Activated B cell treated with CpG ODN at 0.5 μM for 24 hours (primary cell): ENCODE results near the gene AS3MT. TPM values are rescaled to one million over a fixed set of nuclear protein-coding genes. Genes with fewer than 3 reads are reported as not detected.
"Not testable (repeated sequence)": the region's sequence is repeated elsewhere in the genome, so short reads cannot be mapped to it uniquely, and the experiment has no call there.

ENCODE experiments used
- ATAC-seq: fragments of 200-7000 bp; cut with Tn5 transposase; one replicate; pipeline ENCODE4 v1.10.0; 2021; ENCODE audit warnings: low read depth, mild to moderate bottlenecking, moderate library complexity
- CTCF ChIA-PET: fragments of 350-600 bp; sonication (Branson Sonifier 250); formaldehyde crosslinking; loops from one replicate; lab custom pipeline; 2021; ENCODE audit warnings: antibody characterized with exemption; lab: Charles Lee
- POLR2A ChIA-PET: fragments of 350-600 bp; sonication (Branson Sonifier 250); formaldehyde crosslinking; loops from one replicate; lab custom pipeline; 2021; ENCODE audit warnings: antibody characterized with exemption; lab: Charles Lee
- DNase-seq: peaks from one replicate; pipeline ENCODE4 v3.0.0; 2022
- H3K27ac Mint-ChIP-seq: one replicate; pipeline ENCODE4 v1.8.0; 2020; ENCODE audit warnings: mixed read lengths
- H3K27me3 Mint-ChIP-seq: one replicate; pipeline ENCODE4 v1.8.0; 2021; ENCODE audit warnings: mixed read lengths
- H3K36me3 Mint-ChIP-seq: one replicate; pipeline ENCODE4 v1.8.0; 2021; ENCODE audit warnings: low read depth, mixed read lengths
- H3K4me1 Mint-ChIP-seq: one replicate; pipeline ENCODE4 v1.8.0; 2021; ENCODE audit warnings: mixed read lengths
- H3K4me3 Mint-ChIP-seq: one replicate; pipeline ENCODE4 v1.8.0; 2020; ENCODE audit warnings: mild to moderate bottlenecking, mixed read lengths
- H3K9me3 Mint-ChIP-seq: one replicate; pipeline ENCODE4 v1.8.0; 2020; ENCODE audit warnings: mixed read lengths
- intact Hi-C: fragments of 100-400 bp; cut with micrococcal nuclease; formaldehyde crosslinking; loops from one replicate; pipeline ENCODE4 v1.15.1; 2024
- total RNA-seq: library from RNA; stranded (reverse); gene quantifications from 2 replicates; pipeline ENCODE4 v1.2.3, GENCODE V29; 2022
- TF ChIP-seq, protein P1 (sequence below): fragments of 200-600 bp; IDR thresholded peaks from one replicate; pipeline ENCODE4 v1.8.0; 2022; ENCODE audit warnings: antibody characterized with exemption, mild to moderate bottlenecking

The AS3MT gene, protein sequence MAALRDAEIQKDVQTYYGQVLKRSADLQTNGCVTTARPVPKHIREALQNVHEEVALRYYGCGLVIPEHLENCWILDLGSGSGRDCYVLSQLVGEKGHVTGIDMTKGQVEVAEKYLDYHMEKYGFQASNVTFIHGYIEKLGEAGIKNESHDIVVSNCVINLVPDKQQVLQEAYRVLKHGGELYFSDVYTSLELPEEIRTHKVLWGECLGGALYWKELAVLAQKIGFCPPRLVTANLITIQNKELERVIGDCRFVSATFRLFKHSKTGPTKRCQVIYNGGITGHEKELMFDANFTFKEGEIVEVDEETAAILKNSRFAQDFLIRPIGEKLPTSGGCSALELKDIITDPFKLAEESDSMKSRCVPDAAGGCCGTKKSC
- total RNA-seq, result 0.31 and 0.46 TPM in 2 replicates

DNA sequence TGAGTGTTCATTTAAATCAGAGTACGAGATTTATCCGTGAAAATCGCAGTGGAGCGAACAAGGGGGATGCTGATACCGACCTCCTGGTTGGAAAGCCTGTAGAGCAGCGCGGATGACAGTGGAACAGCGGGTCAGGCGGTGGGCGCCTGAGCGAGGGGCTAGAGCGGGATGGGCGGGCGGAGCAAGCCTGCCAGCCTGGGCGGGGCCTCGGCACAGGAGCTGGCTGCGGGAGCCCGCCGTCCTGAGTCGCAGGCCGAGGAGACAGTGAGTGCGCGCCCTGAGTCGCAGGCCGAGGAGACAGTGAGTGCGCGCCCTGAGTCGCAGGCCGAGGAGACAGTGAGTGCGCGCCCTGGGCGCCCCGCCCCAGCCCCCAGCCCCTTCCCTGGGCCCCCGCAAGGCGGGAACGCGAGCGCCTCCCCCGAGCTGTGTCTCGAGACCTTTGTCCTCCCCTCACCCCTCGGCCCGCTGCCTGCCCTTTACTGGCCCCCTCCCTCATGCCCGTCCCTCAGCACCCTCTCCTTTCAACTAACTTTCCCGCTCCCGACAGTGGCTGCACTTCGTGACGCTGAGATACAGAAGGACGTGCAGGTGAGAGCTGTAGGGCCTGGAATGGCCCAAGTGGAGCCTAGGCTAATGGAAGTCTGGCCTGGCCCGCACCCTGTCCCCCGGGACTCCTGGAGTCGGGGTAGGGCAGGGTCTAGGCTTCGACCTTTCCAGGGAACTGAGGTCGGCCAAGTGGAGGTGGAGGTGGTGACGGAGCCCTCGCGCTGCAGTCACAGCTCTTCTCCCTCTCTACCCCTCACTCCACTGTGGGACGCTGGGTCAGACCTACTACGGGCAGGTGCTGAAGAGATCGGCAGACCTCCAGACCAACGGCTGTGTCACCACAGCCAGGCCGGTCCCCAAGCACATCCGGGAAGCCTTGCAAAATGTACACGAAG, at the start of gene AS3MT:
Gene AS3MT (plus strand): TSS at position 213 of the 941 bp plus-strand sequence. CDS start 123 bp downstream, at position 336.
- TF ChIP-seq, protein P1, sequence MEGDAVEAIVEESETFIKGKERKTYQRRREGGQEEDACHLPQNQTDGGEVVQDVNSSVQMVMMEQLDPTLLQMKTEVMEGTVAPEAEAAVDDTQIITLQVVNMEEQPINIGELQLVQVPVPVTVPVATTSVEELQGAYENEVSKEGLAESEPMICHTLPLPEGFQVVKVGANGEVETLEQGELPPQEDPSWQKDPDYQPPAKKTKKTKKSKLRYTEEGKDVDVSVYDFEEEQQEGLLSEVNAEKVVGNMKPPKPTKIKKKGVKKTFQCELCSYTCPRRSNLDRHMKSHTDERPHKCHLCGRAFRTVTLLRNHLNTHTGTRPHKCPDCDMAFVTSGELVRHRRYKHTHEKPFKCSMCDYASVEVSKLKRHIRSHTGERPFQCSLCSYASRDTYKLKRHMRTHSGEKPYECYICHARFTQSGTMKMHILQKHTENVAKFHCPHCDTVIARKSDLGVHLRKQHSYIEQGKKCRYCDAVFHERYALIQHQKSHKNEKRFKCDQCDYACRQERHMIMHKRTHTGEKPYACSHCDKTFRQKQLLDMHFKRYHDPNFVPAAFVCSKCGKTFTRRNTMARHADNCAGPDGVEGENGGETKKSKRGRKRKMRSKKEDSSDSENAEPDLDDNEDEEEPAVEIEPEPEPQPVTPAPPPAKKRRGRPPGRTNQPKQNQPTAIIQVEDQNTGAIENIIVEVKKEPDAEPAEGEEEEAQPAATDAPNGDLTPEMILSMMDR, result no peak

DNA sequence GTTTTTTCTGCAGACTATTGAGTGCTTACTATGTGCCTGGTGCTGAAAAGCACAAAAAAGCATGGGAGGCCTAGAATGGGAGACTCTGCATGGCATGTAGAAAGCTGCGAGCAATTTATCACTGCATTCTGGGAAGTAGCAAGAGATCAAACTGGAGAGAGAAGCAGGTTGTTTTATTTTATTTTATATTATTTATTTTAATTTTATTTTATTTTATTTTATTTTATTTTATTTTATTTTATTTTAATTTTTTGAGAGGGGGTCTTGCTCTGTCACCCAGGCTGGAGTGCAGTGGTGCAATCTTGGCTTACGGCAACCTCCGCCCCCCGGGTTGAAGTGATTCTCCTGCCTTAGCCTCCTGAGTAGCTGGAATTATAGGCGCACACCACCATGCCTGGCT, 49.3 kb upstream of the AS3MT start:
- H3K4me1 Mint-ChIP-seq, result peaks cover 21% of the 10 kb centered on the region
- DNase-seq, intact Hi-C loops, ATAC-seq, CTCF ChIA-PET, H3K9me3 Mint-ChIP-seq, H3K36me3 Mint-ChIP-seq, POLR2A ChIA-PET, H3K27ac Mint-ChIP-seq, H3K27me3 Mint-ChIP-seq, H3K4me3 Mint-ChIP-seq: not testable (repeated sequence)

More for the DNA sequence above, at the start of gene AS3MT:
- no peak for DNase-seq
- ChIA-PET CTCF (interaction anchor here (1.0 to 1.2 kb wide), 2 partner anchors 34 to 48 kb away, joined by 3 read pairs; partner anchors contain the start of gene CNNM2), POLR2A (no interaction called here)
- H3K27me3 Mint-ChIP-seq, result peaks cover 26% of the 10 kb centered on the region
- ATAC-seq, result peak; percentile 66
- H3K36me3 Mint-ChIP-seq, result peaks cover 6% of the 10 kb centered on the region
- peaks cover 16% of the 10 kb centered on the region for H3K4me1 Mint-ChIP-seq
- no peaks in the 10 kb centered on the region for H3K9me3 Mint-ChIP-seq
- peak within 1 kb of the TSS; percentile 68 for H3K4me3 Mint-ChIP-seq
- intact Hi-C loops, result no loop called here
- no peak within 1 kb of the TSS for H3K27ac Mint-ChIP-seq

DNA sequence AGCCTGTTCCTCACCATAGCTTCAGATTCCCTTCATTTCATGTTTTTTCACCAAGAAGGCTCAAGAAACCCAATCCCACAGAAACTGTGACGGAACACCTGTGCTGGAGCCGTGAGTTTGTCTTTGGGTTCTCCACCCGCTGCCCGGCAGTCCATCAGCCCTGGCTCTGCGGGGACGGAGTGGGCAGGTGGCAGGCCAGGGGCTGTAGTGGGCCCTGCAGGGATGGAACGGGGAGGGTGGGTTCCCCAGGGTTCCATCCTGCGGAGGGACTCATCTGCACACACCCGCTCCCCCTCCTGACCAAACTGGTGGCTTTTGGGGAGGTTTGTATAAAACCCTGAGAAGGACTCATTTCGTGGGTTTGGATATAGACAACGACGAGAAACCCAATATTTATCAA, 47.0 kb upstream of the AS3MT start:
- DNase-seq, result no peak
- H3K4me3 Mint-ChIP-seq, result no peak overlapping the region
- H3K9me3 Mint-ChIP-seq, result no peaks in the 10 kb centered on the region
- H3K27ac Mint-ChIP-seq, result no peak overlapping the region
- intact Hi-C loops, result no loop called here
- no peak for ATAC-seq
- H3K36me3 Mint-ChIP-seq, result no peaks in the 10 kb centered on the region
- TF ChIP-seq, protein P1, result no peak
- H3K4me1 Mint-ChIP-seq, result peaks cover 12% of the 10 kb centered on the region
- no peaks in the 10 kb centered on the region for H3K27me3 Mint-ChIP-seq
- ChIA-PET CTCF (no interaction called here), POLR2A (no interaction called here)

DNA sequence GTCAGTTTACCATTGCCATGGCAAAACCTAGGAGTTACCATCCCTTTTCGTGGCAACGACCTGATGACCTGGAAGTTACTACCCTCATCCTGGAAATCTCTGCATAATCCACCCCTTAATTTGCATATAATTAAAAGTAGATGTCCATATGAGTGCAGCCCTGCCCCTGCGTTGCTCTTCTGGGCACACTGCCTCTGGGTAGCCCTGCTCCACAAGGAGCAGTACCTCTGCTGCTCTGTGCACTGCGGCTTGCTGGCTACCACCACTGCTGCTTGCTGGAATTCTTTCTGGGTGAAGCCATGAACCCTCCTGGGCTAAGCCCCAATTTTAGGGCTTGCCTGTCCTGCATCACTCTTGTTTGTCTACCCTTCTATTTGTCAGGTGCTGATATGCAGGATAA, 44.6 kb upstream of the AS3MT start:
- ChIA-PET CTCF (no interaction called here), POLR2A (no interaction called here)
- intact Hi-C loops, result no loop called here
- no peak for ATAC-seq
- no peaks in the 10 kb centered on the region for H3K9me3 Mint-ChIP-seq
- TF ChIP-seq, protein P1, result no peak
- no peak for DNase-seq
- peaks cover under 1% of the 10 kb centered on the region for H3K4me1 Mint-ChIP-seq
- H3K4me3 Mint-ChIP-seq, result no peak overlapping the region
- H3K27ac Mint-ChIP-seq, result no peak overlapping the region
- no peaks in the 10 kb centered on the region for H3K36me3 Mint-ChIP-seq
- peaks cover 3% of the 10 kb centered on the region for H3K27me3 Mint-ChIP-seq

DNA sequence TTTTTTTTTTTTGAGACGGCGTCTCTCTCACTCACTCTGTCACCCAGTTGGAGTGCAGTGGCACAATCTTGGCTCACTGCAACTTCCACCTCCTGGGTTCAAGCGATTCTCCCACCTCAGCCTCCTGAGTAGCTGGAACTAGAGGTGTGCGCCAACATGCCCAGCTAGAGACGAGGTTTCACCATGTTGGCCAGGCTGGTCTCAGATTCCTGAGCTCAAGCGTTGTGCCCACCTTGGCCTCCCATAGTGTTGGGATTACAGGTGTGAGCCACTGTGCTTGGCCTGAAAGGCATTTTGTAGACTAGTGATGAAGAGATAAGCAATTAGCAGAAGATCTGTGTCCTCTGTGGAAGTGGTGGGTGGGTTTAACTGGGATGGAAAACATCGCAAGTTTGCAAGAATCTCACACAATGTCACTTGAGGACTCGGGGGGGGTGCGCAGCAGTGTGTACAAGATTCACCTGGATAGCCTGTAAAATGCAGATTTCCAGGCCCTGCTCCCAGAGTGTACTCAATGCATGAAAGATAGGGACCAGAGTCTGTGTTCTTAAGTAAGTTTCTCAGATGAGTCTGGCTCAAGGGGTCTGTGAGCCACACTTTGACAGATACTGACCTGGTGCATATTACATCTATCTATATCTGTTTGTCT, 43.0 kb upstream of the AS3MT start:
- intact Hi-C loops, result no loop called here
- Mint-ChIP-seq H3K4me1 (no peaks in the 10 kb centered on the region), H3K27ac (no peak overlapping the region), H3K27me3 (peaks cover 3% of the 10 kb centered on the region), H3K9me3 (no peaks in the 10 kb centered on the region), H3K4me3 (no peak overlapping the region), H3K36me3 (no peaks in the 10 kb centered on the region)
- ChIA-PET CTCF (interaction anchor here (0.7 kb wide), 1 partner anchor 836 kb away, joined by 3 read pairs; no protein-coding TSS in a partner anchor), POLR2A (interaction anchor here (1.1 kb wide), 1 partner anchor 30 kb away, joined by 4 read pairs; no protein-coding TSS in a partner anchor)
- DNase-seq (no peak), ATAC-seq (no peak)
- TF ChIP-seq, protein P1, result no peak
